SK-N-MC (cell line): ENCODE results near the gene CCNI2.

Source experiments
- EZH2 ChIP-seq: fragments of 200-600 bp; sonication (generic); IDR thresholded peaks from one replicate; pipeline ENCODE4 v1.6.1; 2017; ENCODE audit warnings: antibody characterized with exemption
- FOXP2 ChIP-seq: optimal IDR thresholded peaks from 2 replicates; pipeline ENCODE3; 2011; ENCODE audit warnings: mild to moderate bottlenecking, moderate library complexity; ENCODE audit not compliant: insufficient read depth; ENCODE audit errors: extremely low read length, control extremely low read depth
- POLR2AphosphoS5 ChIP-seq: IDR thresholded peaks from 2 replicates; pipeline ENCODE4 v1.6.1; 2012; ENCODE audit warnings: mild to moderate bottlenecking, low read depth, low read length, borderline replicate concordance

GRCh38 chr5:132742158-132742557, 5.1 kb upstream of the CCNI2 start:
- TF ChIP-seq EZH2 (no peak), POLR2AphosphoS5 (no peak), FOXP2 (no peak)
